Myocyte (in vitro differentiated cells): Measurements from ENCODE around the gene LDLR. TPM values are rescaled to one million over a fixed set of nuclear protein-coding genes. Genes with fewer than 3 reads are reported as not detected.
"Not testable (repeated sequence)": the region's sequence is repeated elsewhere in the genome, so short reads cannot be mapped to it uniquely, and the experiment has no call there.

Experiments
- DNase-seq: peaks from one replicate; pipeline ENCODE4 v3.0.0-alpha.2; 2012; ENCODE audit warnings: low read depth
- total RNA-seq: library from RNA; depleted of rRNA; stranded (reverse); fragments of >200 nt; gene quantifications from 2 replicates; pipeline ENCODE4 v1.2.3, GENCODE V29; 2014

LDLR gene
- total RNA-seq, 1 donor from 2014 or later, result 152 TPM

GRCh38 chr19:11070123-11070522 is 19.1 kb upstream of the LDLR start:
- DNase-seq, result no peak

- DNase-seq, result no peak
Measured at GRCh38 chr19:11073568-11073967, 15.7 kb upstream of the LDLR start.

GRCh38 chr19:11076792-11077191 is 12.5 kb upstream of the LDLR start:
- not testable (repeated sequence) for DNase-seq

GRCh38 chr19:11078893-11079292 is 10.4 kb upstream of the LDLR start:
- DNase-seq, result no peak

GRCh38 chr19:11079999-11080398 is 9.3 kb upstream of the LDLR start:
- no peak for DNase-seq

- DNase-seq, result no peak
Measured at GRCh38 chr19:11087870-11088505, 1.3 kb upstream of the LDLR start.

- DNase-seq, result peak; percentile 62
Measured at GRCh38 chr19:11088506-11089253, 583 bp upstream of the LDLR start.

GRCh38 chr19:11090014-11090263 is 676 bp downstream of the LDLR start:
- DNase-seq, result not testable (repeated sequence)

- peak; percentile 97 for DNase-seq
Measured at GRCh38 chr19:11090264-11090996, 1.2 kb downstream of the LDLR start.

- no peak for DNase-seq
Measured at GRCh38 chr19:11090997-11091702, 1.9 kb downstream of the LDLR start.

GRCh38 chr19:11091703-11092153 is 2.5 kb downstream of the LDLR start:
- DNase-seq, result peak; percentile 90

- DNase-seq, result peak; percentile 46
Measured at GRCh38 chr19:11092181-11092538, 2.9 kb downstream of the LDLR start.

- no peak for DNase-seq
Measured at GRCh38 chr19:11093689-11094238, 4.5 kb downstream of the LDLR start.

- DNase-seq, result no peak
Measured at GRCh38 chr19:11094520-11094894, 5.2 kb downstream of the LDLR start.

- peak; percentile 36 for DNase-seq
Measured at GRCh38 chr19:11096210-11096841, 7.1 kb downstream of the LDLR start.

- DNase-seq, result not testable (repeated sequence)
Measured at GRCh38 chr19:11097367-11097766, 8.1 kb downstream of the LDLR start.

- no peak for DNase-seq
Measured at GRCh38 chr19:11098327-11098726, 9.1 kb downstream of the LDLR start.

- DNase-seq, result no peak
Measured at GRCh38 chr19:11098861-11099260, 9.6 kb downstream of the LDLR start.

GRCh38 chr19:11100049-11100448 is 10.8 kb downstream of the LDLR start:
- no peak for DNase-seq

GRCh38 chr19:11101057-11101456 is 11.8 kb downstream of the LDLR start:
- no peak for DNase-seq

- no peak for DNase-seq
Measured at GRCh38 chr19:11102944-11103343, 13.7 kb downstream of the LDLR start.
